Measurements from ENCODE around the gene PARD6B. TPM values are rescaled to one million over a fixed set of nuclear protein-coding genes. Genes with fewer than 3 reads are reported as not detected.

The PARD6B gene
- polyA plus RNA-seq, 3 donors = 20.7 to 26.7 (median 24.4) TPM

DNA sequence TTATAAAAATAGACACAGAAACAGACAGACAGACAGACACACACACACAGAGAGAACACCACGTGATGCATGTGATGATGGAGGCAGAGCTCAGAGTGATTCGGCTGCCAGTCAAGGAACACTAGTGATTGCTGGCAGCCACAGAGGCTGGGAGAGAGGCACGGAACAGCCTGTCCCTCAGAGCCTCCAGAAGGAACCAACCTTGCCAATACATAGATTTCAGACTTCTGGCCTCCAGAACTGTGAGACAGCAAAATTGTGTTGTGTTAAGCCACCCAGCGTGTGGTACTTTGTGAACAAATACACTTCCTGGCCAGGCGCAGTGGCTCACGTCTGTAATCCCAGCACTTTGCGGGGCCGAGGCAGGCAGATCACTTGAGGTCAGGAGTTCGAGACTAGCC is 9.5 kb upstream of the PARD6B start:
- no peak for DNase-seq (ENCODE audit: low read depth in 3 of 3, low spot score in 2 of 3)

DNA sequence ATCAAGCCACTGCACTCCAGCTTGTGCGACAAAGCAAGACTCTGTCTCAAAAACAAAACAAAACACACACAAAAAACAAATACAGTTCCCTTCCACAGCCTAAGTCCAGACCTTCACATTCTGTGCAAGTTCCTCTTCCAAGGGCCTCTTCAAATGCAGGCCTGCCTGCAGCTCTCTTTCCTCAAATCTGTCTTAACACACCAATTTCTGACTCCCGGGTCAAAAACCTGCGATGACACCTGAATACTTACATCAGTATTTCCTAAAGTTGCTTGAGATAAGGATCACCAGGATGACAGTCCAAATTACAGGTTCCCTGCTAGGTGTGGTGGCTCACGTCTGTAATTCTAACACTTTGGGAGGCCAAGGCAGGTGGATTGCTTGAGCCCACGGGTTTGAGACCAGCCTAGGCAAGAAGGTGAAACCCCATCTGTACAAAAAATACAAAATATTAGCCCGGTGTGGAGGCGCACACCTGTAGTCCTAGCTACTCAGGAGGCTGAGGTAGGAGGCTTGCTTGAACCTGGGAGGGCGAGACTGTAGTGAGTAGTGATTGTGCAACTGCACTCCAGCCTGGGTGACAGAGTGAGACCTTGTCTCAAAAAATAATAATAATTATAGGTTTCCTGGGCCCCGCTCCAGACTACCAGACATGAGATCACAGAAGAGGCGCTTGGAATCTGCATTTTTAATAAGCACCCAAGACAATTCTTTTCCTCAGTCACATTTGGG is 8.8 kb upstream of the PARD6B start:
- no peak for DNase-seq (ENCODE audit: low read depth in 3 of 3, low spot score in 2 of 3)

DNA sequence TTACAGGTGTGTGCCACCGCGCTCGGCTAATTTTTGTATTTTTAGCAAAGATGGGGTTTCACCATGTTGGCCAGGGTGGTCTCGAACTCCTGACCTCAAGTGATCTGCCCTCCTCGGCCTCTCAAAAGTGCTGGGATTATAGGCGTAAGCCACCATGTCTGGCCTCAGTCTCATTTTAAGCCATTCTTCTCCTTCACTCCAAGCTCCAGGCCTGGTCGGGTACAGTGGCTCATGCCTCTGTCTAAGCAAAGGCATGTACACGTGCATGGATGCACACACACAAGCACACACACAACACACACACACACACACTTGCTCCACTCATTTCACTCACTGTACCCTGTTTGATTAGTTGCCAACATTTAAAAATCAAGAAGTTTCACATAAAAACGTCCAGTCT is 7.7 kb upstream of the PARD6B start:
- no peak for DNase-seq (ENCODE audit: low read depth in 3 of 3, low spot score in 2 of 3)

DNA sequence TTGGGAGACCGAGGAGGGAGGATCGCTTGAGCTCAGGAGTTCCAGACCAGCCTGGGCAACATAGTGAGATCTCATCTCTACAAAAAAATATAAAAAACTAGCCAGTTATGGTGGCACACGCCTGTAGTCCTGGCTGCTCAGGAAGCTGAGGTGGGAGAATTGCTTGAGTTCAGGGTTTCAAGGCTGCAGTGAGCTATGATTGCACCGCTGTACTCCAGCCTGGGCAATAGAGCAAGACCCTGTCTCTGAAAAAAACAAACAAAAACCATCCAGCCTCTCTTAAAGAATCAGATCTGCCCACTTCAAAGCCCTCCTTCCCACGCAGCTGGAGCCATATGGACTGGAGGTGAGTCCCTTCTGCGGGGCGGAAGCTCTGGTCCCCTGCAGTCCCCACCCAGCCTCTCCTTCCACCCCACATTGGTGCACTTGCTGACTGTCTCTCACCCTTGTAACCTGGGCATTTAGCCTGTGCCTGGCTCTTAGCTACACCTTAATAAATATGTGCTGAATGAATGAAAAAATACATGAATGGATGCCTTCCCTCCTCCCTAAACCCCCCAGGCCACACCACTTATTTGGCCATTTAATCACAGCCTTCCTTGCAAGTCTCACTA is 7.2 kb upstream of the PARD6B start:
- DNase-seq (ENCODE audit: low read depth in 3 of 3, low spot score in 2 of 3) = no peak

DNA sequence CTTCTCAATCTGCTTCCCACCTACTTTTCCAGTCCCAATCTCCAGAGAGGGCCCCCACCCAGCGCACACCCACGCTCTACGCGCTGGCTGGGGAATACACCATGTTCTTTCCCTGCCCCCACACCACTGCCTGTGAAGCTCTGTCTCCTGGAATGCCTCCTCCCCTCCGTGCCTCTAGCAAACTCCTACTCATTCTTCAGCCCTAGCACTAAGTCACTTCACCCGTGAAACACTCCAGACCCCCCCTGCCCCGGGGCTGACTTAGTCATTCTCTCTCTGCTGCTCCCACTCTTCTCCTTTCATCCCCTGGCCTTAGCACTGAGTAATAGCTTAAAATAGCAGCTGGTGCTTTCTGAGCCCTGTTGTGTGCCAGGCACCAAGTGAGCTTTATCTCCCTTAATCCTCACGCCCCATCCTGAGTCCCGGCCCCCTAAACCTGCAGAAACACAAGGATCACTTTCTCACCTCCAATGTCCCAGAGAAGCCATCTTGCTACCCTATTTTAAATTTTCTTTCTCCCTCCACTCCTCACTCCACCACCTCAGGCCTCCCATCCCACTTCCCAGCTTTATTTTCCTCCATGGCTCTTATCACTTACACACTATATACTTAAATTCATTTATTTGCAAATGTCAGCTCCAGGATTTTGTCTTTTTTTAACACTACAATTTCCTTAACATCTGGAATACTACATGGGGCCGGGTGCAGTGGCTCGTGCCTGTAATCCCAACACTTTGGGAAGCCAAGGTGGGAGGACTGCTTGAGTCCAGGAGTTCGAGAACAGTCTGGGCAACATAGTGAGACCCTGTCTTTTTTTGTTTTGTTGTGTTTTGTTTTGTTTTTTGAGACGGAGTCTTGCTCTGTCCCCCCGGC is 6.3 kb upstream of the PARD6B start:
- DNase-seq (ENCODE audit: low read depth in 3 of 3, low spot score in 2 of 3) = peak in 1 of 3 donors; percentile 75

DNA sequence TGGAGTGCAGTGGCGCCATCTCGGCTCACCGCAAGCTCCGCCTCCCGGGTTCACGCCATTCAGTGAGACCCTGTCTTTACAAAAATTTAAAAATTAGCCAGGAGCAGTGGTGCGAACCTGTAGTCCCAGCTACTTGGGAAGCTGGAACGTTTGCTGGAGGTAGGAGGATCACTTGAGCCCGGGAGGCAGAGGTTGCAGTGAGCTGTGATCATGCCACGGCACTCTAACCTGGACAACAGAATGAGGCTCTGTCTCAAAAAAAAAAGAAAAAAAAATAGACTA is 5.7 kb upstream of the PARD6B start:
- no peak for DNase-seq (ENCODE audit: low read depth in 3 of 3, low spot score in 2 of 3)

DNA sequence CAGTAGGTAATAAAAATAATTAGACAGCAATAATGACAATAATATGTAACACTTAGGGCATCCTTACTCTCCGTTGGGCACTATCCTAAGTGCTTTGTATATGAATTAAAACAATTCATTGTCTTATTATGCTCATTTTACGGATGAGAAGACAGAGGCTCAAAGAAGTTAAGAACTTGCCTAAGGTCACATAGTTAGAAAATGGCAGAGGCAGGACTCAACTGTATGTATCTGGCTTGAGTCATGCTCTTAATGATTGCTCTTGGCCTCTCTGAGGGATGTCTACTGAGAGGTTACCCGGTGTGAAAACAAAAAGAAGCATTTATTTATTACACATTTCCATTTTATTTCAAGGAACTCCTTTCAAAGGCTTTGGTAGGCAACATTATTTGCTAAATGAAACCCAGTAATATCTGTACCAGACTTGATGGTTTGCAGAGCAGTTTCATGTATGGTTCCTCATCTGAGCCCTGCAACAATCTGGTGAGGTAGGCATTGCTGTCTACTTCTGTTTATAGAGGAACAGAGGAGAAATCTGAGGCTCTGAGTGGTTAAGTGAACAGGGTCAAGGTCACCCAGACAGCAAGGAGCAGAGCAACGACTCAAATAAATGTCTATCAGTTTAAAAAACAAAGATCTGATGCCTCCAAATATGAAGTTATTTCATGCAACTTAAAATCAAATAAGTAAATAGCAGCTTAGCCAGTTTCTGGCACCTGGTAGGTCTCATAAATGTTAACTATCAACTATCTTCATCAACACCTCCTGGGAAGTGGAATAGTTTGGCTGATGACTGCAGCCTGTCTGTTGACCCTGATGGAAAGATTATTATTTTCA is 4.2 kb upstream of the PARD6B start:
- no peak for DNase-seq (ENCODE audit: low read depth in 3 of 3, low spot score in 2 of 3)

DNA sequence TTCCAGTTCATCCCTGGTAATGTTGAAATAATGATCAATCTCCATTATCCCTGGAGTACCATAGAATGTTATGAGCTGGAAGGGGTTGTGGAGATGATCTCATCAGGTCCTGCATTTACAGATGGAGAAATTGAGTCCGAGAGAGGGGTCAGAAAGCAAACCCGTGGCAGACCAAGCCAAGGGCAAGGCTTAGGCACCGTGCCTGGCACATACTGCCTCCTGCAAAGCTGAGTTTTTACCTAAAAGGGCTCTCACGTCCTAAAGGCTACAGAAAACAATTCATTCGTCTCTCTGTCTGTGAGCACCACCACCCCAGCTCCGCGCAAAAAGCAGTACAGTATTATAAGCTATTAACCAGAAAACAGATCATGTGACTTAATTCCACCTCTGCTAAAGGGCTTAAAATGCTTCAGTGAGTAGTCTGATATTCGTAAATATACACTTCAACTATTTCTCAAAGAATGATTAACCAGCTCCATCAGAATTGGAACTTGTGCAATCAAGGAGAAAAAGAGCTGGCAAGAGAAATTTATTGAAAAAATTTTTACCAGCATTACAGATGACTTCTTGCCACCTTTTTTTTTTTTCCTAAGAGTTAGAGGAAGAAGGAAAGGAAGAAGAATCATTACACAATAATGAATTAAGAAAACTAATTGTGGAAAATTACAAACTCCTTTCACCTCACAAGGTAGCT is 3.4 kb upstream of the PARD6B start:
- DNase-seq (ENCODE audit: low read depth in 3 of 3, low spot score in 2 of 3) = no peak

DNA sequence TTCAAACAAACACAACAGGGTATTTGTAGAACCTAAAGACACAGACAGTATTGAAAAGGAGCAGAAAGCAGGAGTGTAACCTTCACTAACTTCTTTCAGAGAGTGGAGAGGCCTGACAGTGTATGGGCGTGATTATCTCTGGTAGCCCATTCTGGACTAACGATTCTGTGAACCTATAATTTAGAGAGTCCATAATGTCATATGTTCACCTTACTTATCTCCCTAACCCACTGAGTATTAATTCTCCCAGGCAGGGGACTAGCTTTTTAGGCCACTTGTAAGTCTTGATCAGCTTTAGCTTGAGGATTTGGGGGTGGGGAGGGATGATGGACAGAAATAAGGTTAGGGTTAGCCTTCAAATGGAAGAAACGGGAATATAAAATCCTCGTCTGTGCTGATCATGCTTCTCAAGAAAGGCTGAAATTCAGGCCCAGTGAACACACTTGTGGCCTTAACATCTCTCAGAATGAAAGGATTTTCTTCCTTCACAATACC is 2.8 kb upstream of the PARD6B start:
- no peak for DNase-seq (ENCODE audit: low read depth in 3 of 3, low spot score in 2 of 3)

DNA sequence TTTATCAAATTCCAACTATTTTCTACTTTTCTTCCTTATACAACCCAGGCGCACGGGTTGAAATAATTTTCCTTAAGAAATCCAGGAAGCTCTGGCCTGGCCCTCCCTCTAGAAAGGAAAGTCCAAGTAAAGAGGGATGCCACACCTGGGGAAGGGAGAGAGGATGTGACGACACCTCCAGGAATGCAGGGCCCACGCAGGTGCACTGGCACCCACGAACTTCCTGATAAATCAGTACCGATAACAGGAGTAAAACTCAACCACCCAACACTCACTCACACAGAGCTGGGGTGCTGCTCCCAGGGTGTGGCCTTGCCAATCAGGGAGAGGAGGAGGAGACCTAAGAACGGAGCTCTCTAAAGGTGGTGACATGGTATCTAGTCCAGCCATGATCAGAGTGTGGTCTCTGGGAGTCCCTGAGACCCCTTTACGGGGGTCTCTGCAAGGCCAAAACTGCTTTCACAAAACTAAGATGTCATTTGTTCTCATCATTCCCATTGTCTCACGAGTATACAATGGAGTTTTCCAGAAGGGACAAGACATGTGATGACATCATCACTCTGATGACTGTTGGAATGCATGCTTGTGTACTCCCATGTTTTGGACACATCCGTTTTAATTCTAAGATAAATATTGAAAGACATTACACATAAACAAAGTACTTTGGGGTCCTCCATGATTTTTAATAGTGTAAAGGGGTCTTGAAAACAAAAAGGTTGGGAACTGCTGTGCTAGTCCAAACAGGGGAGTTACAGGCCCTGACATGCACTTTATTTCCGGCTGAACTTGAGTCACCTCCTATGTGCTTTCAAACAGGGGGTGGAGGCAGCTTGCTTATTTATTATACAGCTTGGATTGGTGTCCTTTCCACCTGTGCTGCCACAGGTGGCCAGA is 2.2 kb upstream of the PARD6B start:
- no peak for DNase-seq (ENCODE audit: low read depth in 3 of 3, low spot score in 2 of 3)

DNA sequence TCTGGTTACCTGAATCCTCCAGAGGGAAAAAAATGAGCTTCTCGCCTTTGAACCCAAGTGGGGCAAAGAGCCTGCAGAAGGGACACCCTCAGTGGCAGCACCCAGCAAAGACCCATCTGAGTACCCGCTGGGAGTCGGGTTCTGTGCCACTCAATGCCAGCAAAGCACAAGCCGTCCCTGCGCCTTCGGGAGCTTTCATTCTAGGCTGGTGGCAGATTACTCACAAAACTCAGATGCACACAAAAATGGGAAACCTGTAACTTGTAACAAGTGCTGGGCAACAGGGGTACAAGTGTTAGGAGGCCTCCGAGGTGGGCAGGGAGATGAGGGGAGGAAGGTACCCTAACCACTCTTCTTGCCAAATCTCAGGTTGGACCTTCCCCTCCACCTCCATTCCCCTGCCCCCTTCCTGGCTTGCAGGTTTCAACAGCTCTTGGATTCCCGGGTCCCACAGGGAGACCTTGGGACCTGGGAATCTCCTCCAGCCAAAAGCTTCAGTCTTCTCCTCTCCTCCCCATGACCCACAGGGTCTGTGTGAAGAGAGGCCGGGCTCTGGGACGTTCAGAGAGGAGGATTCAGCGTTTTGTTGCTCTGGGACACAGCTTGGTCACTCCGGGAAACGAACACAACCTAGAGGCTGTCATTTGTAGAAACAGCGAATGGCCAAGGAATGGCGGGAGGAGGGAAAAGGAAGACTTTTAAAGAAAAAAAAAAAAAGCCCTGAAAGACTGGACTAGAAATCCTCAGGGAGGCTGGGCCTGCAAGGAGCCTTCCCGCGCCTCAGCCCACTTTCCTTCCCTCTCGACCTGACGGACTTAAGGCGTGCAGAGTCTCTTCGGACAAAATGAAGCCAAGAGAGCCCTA is 1.2 kb upstream of the PARD6B start:
- DNase-seq (ENCODE audit: low read depth in 3 of 3, low spot score in 2 of 3) = no peak

DNA sequence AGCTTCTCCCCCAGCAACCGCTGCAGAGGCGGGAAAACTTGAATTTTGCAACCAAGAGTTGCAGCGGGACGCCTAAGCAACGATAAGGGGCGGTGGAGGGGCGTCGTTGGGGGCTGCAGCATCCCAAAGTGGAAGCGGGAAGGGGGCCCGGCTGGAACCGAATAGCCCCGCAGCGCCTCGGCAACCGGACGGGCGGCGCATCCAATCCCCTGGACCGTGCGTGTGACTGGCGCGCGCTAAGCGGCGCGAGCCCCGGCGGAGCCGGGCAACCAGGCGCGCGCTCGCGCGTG is 670 bp upstream of the PARD6B start:
- DNase-seq (ENCODE audit: low read depth in 3 of 3, low spot score in 2 of 3) = no peak

DNA sequence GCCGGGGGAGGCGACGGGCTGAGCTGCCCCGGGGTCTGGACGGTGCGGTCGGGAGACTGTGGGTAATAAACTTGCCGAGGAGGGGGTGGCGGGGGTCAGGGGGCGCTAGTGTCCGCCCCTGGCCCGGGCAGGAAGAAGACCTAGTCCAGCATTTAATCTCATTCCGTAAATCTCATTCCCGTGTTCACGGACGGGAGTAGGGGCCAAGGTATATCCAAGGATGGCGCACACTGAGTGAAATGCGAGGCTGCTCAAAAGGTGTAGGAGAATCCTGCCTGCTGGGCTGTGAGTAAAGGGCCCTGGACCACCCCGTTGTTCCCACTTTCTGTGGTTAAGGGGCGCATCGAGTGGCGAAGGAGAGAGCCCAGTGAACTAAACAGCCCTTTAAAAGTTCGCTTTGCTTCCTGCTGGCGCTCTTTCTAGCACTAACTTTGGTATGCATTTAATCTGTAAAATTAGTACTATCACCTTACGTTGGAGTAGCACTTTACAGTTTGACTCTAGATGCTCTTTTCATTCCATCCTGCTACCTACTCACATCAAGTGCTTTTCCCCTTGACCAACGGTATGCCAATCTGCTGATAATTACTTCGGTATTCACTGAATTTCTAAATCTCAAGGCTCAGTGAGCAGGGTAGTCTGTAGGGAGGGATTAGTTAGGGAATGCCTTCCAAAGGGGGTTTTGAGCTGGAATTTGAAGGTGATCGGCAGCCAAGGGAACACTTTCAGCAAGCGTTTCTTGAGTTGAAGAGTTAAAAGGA is 730 bp downstream of the PARD6B start:
- no peak for DNase-seq (ENCODE audit: low read depth in 3 of 3, low spot score in 2 of 3)

DNA sequence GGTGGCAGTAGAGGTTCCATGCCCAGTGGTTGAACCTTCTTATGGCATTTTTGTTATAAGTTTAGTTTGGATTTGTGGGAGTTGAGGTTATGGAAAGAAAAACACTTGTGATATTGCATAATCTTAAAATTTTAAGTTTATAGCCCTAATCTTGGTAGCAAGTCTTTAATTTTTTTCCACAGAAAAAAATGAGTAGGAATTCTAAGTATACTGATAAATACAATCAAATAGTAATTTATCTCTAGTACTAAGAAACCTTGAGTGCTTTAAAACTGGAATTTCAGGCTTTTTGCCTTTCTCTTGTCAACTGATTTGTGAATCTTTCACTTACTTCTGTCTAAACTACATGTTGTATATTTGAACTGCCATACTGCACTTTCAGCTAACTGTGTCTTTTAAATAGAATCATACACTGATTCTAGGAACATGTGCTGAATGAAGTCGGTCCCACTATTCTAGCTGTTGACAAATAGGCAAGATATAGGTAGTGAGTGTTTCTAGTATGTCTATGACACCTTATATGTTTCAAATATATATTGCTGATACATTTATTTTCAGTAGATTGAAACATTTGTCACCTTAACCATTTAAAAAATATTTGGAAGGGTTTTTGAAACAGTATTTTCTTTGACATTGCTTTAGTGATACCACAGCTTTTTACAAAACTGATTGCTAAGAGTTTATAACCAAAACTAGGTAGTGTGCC is 2.4 kb downstream of the PARD6B start:
- DNase-seq (ENCODE audit: low read depth in 3 of 3, low spot score in 2 of 3) = no peak

DNA sequence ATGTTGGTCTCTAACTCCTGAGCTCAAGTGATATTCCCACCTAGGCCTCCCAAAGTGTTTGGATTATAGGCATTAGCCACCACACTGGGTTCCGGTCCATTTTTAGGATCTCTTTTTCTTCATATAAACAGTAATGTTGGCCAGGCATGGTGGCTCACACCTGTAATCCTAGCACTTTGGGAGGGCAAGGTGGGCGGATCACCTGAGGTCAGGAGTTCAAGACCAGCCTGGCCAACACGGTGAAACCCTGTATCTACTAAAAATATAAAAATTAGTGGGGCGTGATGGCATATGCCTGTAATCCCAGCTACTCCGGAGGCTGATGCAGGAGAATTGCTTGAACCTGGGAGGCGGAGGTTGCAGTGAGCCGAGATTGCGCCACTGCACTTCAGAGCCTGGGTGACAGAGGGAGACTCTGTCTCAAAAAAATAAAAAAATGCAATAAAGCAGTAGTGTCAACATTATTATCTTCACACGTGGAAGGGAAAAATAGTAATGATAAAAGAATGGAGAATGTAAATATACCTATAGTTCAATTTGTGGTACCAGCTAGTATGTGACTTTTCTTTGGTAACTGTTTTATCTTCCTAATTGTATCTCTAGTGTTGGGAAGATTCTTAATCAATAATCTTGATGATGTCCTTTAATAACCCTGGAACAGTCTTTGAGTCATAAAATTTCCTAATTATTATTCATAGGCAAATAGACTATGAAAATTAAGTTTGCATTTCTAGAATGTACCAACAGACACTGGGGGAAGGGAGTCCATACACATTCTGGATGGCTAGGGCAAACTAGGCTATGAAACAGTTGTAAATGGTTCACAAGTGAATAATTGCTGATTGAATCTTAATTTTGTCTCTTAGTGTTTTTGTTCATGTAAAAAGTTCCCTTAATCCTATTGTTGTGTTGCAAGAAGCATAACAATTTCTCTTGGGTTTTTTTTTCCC is 3.6 kb downstream of the PARD6B start:
- DNase-seq (ENCODE audit: low read depth in 3 of 3, low spot score in 2 of 3) = no peak

DNA sequence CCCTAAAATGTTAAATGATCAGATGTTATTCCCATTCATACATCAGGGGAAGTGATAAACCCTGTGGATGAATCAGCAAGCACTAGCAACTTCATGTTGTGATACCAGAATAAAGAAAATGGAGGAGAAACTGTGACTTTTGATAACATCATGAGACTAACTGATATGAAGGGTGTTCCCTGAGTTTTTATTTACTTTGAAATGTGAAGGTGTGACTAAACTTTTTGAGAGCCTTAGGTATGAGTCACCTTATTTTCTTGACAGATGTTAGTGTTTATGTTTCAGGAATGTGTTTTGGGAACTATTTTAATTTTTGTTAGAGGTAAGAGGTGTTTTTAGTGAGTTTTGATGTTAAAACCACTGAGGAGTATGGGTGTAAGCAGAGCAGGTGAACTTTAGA is 4.4 kb downstream of the PARD6B start:
- DNase-seq (ENCODE audit: low read depth in 3 of 3, low spot score in 2 of 3) = no peak
